Subcutaneous adipose tissue (tissue), 4 donors: ENCODE measurements around the gene NTN3. TPM values are rescaled to one million over a fixed set of nuclear protein-coding genes. Genes with fewer than 3 reads are reported as not detected.

ENCODE experiments used
- CTCF ChIP-seq: fragments of 450-650 bp; IDR thresholded peaks from one replicate; pipeline ENCODE4 v1.5.1; 2016; ENCODE audit warnings: low read depth, mild to moderate bottlenecking, control low read depth, antibody characterized with exemption, moderate library complexity
- small RNA-seq: library from RNA; depleted of rRNA; stranded (forward); fragments of <200 nt; gene quantifications from one replicate; pipeline ENCODE3, GENCODE V24; 2016
- total RNA-seq, 4 donors: library from RNA; depleted of rRNA; stranded (reverse); fragments of >200 nt; gene quantifications; one replicate each; pipeline ENCODE4 v1.1.0, GENCODE V29; 2016

Gene NTN3
- total RNA-seq, 4 donors from 2014 or later = not detected

GRCh38 chr16:2517954-2518605, 47.0 kb downstream of the NTN3 start:
- TF ChIP-seq CTCF = no peak

DNA sequence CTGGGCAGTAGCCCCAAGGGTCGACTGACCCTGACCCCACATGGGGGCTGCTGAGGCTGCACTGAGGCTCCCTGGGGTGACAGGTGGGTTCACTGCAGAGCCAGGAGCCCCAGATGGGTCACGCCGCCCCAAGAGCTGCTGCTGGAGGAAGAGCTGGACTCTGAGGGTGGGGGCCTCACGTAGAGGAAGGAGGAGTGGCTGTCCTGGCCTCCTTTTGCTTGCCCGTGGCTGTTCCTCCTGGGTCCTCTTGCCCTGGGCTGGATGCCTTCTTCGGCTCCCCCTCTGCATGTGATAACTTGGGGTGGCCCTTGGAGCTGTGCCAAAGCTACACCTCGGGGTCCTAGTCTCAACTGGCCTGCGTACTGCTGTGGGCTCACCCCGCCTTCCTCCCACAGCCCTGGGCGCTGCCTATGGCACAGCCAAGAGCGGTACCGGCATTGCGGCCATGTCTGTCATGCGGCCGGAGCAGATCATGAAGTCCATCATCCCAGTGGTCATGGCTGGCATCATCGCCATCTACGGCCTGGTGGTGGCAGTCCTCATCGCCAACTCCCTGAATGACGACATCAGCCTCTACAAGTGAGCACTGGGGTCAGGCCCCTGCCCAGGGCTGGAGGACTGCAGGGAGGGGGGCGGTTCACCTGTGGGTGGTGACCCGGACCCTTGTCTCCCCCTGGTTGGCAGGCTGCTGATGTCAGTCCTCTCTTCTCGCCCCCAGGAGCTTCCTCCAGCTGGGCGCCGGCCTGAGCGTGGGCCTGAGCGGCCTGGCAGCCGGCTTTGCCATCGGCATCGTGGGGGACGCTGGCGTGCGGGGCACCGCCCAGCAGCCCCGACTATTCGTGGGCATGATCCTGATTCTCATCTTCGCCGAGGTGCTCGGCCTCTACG, 48.0 kb downstream of the NTN3 start:
- no peak for TF ChIP-seq CTCF

- TF ChIP-seq CTCF = no peak
Measured at GRCh38 chr16:2519711-2520080, 48.6 kb downstream of the NTN3 start.

DNA sequence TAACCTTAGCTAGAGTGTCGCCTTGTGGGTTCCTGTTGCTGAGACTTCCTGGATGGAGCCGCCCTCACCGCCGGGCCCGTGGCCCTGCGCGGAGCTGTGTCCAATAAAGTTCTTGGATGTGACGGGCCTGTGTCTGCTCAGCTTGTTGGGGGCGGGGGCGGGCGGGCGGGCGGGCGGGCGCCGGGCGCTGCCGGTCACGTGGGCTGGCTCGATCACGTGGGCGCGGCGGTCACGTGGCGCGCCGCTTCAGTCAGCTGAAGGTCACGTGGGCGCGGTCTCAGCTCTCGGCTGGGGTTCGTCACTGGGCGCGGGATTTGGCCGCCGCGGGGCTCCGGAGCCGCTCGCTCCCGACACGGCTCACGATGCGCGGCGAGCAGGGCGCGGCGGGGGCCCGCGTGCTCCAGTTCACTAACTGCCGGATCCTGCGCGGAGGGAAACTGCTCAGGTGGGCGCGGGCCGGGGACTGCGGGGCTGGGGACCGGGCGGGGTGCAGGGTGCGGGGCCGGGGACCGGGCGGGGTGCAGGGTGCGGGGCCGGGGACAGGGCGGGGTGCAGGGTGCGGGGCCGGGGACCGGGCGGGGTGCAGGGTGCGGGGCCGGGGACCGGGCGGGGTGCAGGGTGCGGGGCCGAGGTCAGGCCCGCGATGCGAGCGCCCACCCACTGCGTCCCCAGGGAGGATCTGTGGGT, 49.1 kb downstream of the NTN3 start, which contains the start of gene AMDHD2:
Gene AMDHD2, plus strand, starts transcription at position 275 of the 687 bp plus-strand sequence. Its CDS starts 88 bp downstream, at position 363.
- TF ChIP-seq CTCF = no peak

- TF ChIP-seq CTCF = no peak
Measured at GRCh38 chr16:2520784-2521531, 49.9 kb downstream of the NTN3 start.

Small RNAs within 50 kb of the gene (small RNA-seq; reads per million reads assigned to genes)
- gene AC093525.1 (not detected), gene MIR6768 (not detected)

Other genes starting within 250 kb of the NTN3 start
- gene E4F1, start 247.7 kb upstream of the NTN3 start, total RNA-seq = 10 to 100 TPM in 3 of 4 donors, 1 to 10 TPM in 1; 9.6 to 33.2 (median 16.8) TPM
- gene DNASE1L2, start 234.9 kb upstream of the NTN3 start, total RNA-seq = under 1 TPM in 2 of 4 donors, not detected in 2; 0.34 to 0.82 TPM
- 10 to 100 TPM; 32.4 to 96.5 (median 49.8) TPM for gene ECI1, start 219.7 kb upstream of the NTN3 start, total RNA-seq
- 100 to 1,000 TPM in 1 of 4 donors, 10 to 100 TPM in 3; 66.6 to 127 (median 75.3) TPM for gene RNPS1, start 203.2 kb upstream of the NTN3 start, total RNA-seq
- gene ABCA3, start 130.6 kb upstream of the NTN3 start, total RNA-seq = 10 to 100 TPM in 2 of 4 donors, 1 to 10 TPM in 2; 7.0 to 24.9 (median 9.5) TPM
- 1 to 10 TPM; 1.8 to 5.1 (median 2.0) TPM for gene CCNF, start 41.9 kb upstream of the NTN3 start, total RNA-seq
- 1 to 10 TPM in 1 of 4 donors, under 1 TPM in 2, not detected in 1; 0.44 to 1.7 (median 0.51) TPM for gene TEDC2, start 11.2 kb upstream of the NTN3 start, total RNA-seq
- 10 to 100 TPM in 1 of 4 donors, 1 to 10 TPM in 3; 7.0 to 30.1 (median 8.1) TPM for gene TBC1D24, start 3.8 kb downstream of the NTN3 start, total RNA-seq
- gene ATP6V0C, start 42.7 kb downstream of the NTN3 start, total RNA-seq = 10 to 100 TPM; 26.4 to 98.9 (median 81.8) TPM
- gene AMDHD2, start 49.1 kb downstream of the NTN3 start, total RNA-seq = 10 to 100 TPM; 19.4 to 60.5 (median 42.9) TPM
- not detected for gene CEMP1, start 60.1 kb downstream of the NTN3 start, total RNA-seq
- gene PDPK1, start 66.7 kb downstream of the NTN3 start, total RNA-seq = 10 to 100 TPM; 23.6 to 37.4 (median 34.2) TPM
- 10 to 100 TPM; 13.7 to 22.7 (median 21.2) TPM for gene KCTD5, start 211.2 kb downstream of the NTN3 start, total RNA-seq
- gene PRSS27, start 248.9 kb downstream of the NTN3 start, total RNA-seq = 1 to 10 TPM in 3 of 4 donors, under 1 TPM in 1; 0.82 to 3.0 (median 1.4) TPM